GM10266 (cell line): ENCODE measurements around the gene FEV.
A peak's percentile ranks its signal among the peaks of the same experiment; 100 is the strongest.

Experiments
- DNase-seq: peaks from one replicate; pipeline ENCODE4 v3.0.0; 2012; ENCODE audit errors: extremely low spot score
- TF ChIP-seq, protein P1 (sequence below): IDR thresholded peaks from 2 replicates; pipeline ENCODE4 v1.5.1; 2012; ENCODE audit warnings: mild to moderate bottlenecking, low read depth; ENCODE audit not compliant: control insufficient read depth, insufficient read depth; ENCODE audit errors: missing control alignments

The FEV gene

DNA sequence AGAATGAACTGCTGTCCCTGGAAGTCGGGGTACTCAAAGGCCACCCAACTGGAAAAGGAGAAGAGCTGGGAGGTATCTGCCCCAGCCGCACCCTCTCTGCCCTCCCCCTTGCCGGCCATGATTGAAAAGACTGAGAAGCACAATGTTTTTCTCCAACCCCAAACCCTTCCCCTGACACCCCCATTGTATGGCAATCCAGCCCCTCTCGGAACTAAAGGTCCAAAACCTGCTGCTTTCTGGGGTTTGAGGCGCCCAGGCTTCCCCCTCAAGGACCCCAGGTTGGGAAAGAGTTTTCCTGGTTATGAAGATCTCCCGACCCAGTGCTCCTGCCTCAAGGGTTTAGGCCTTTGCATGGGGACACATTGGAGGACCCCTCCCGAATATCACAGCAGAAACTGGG lies 7.2 kb upstream of the FEV start:
- TF ChIP-seq, protein P1, sequence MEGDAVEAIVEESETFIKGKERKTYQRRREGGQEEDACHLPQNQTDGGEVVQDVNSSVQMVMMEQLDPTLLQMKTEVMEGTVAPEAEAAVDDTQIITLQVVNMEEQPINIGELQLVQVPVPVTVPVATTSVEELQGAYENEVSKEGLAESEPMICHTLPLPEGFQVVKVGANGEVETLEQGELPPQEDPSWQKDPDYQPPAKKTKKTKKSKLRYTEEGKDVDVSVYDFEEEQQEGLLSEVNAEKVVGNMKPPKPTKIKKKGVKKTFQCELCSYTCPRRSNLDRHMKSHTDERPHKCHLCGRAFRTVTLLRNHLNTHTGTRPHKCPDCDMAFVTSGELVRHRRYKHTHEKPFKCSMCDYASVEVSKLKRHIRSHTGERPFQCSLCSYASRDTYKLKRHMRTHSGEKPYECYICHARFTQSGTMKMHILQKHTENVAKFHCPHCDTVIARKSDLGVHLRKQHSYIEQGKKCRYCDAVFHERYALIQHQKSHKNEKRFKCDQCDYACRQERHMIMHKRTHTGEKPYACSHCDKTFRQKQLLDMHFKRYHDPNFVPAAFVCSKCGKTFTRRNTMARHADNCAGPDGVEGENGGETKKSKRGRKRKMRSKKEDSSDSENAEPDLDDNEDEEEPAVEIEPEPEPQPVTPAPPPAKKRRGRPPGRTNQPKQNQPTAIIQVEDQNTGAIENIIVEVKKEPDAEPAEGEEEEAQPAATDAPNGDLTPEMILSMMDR = no peak
- DNase-seq = no peak

DNA sequence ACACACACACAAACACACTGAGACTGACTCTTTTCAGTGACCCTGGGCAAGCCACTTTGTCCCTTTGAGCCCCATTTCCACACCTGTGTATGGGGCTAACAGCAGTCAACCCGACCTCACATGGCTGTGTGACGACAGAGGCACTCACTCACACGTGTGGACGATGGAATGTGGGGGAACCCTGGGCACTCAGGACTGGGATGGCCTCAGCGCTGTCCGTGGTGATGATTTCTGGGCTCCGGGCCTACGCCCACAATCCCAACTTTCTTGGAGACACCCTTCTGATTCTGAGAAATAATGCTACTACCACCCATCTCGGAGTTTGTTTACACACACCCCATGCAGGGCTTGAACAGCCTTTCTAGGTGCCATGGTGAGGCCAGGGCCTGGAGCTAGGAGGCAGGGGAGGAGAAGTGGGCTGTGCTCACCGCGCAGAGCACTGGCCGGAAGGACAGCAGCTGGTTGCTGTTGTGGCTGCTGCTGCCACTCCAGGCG lies 6.7 kb upstream of the FEV start:
- TF ChIP-seq, protein P1 = no peak
- no peak for DNase-seq

DNA sequence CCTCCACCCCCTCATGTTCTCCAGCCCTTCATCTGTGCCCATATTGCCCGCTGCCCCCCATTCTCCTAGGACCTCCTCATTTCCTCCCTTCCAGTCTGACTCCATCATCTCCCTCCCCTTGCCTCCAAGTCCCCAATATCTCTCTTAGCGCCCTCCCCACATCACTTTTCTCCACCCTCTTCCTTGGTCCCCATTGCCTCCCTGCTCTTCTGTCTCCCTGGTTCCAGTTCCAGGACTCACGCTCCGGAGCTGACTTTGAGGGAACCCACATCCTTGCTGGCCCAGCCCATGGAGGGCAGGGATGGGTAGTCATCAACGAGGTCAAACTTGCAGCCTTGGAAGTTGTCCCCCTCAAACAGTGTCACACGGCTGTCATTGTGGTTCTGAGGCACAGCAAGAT lies 5.6 kb upstream of the FEV start:
- no peak for DNase-seq
- TF ChIP-seq, protein P1 = no peak

DNA sequence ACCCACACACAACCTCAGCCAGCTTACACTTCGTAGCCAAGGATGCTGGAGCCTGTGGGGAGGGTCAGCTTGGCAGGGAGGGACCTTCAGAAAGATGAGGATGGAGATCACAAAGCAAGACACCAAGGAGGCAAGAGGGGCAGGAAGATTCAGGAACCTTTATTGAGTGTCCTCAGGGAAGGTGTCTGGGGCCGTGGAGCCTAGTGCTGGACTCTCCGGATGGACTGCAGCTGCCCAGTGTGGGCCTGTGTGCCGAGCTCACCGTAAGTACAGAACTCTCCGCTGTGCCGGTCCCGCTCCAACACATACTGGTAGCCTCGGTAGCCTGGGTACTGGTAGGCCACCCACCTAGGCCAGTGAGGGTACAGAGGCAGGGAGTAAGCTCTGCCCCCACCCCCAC lies 5.1 kb upstream of the FEV start:
- TF ChIP-seq, protein P1 = no peak
- DNase-seq = no peak

DNA sequence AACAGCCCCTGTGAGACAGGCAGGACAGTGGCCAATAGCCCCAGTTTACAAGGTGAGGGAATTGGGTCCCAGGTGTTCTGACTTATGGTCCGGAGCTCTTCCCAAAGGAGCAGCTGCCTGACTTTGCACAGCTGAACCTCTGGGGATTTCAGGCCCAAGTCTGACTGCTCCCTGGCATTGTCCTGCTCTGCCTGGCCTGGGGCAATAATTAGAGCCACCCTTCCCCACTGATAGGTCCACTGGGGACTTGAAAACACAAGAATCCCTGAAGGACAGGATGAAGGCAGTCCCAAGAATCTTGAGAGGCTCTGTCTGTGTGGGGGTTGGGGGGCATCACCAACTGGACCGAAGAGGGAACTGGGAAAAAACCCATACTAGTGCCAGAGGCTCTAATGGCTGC lies 3.7 kb upstream of the FEV start:
- TF ChIP-seq, protein P1 = no peak
- no peak for DNase-seq

DNA sequence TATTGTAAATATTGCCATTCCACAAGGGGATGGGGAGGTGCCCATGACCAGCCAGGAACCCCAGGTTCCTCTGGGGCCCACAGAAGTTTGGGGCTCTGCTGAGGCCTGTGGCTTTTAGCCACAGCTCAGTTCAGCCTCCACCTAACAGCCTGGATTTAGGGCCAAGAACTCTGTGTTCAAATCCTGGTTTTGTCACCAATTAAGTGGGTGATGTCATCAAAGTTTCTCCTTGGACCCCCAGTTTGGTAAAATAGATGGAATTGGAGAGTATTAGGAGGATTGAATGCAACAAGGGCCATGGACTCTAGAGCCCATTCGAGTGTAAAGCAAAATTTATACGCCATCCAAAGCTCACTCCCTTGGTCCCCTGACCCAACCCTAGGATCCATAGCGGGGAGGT lies 3.2 kb upstream of the FEV start:
- TF ChIP-seq, protein P1 = no peak
- DNase-seq = no peak

DNA sequence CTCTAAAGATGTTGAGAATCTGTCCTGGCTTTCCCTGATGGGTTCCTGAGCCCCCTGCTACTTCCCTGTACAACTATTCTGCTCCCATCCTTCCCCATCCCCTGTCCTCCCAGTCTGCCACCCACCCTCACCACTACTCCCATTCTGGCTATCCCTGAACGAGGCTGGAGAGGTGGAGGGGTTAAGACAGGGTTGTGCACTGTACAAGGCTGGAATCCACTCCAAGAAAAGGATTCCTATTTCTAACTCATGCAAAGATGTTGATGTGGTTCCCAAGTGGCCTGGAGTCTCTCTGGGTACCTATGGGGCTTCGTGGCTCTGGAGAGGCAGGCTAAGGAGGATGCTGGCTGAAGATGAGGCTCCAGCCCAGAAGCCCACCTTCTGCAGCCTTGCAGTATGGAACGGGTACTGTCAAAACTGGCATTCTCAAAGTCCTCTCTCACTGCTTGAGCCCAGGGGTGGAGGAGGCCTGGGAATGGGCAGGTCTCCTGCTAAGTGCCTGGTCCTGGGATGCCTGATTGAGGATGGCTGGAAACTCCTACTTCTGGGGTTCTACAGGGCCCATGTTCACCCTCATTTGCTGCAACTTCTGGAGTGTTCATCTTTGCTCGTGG lies 1.3 kb upstream of the FEV start:
- peak; percentile 17 for DNase-seq
- TF ChIP-seq, protein P1 = no peak
